Muscle of back (tissue), 11 donors: ENCODE measurements around the gene UBE2V1. TPM values are rescaled to one million over a fixed set of nuclear protein-coding genes. Genes with fewer than 3 reads are reported as not detected.
"Not testable (repeated sequence)": the region's sequence is repeated elsewhere in the genome, so short reads cannot be mapped to it uniquely, and the experiment has no call there.

ENCODE experiments used
- DNase-seq, 3 donors: peaks; one replicate each; pipeline versions ENCODE4 v3.0.0 to v3.0.0-alpha.2; 2013
- polyA plus RNA-seq, 10 donors: library from polyadenylated mRNA; unstranded; fragments of 120-200 nt; gene quantifications; one replicate each; pipeline ENCODE4 v1.2.1, GENCODE V29; 2013; ENCODE audit not compliant: insufficient read length in 10 of 10

The UBE2V1 gene
- polyA plus RNA-seq, 10 donors = 95.0 to 130 (median 121) TPM

DNA sequence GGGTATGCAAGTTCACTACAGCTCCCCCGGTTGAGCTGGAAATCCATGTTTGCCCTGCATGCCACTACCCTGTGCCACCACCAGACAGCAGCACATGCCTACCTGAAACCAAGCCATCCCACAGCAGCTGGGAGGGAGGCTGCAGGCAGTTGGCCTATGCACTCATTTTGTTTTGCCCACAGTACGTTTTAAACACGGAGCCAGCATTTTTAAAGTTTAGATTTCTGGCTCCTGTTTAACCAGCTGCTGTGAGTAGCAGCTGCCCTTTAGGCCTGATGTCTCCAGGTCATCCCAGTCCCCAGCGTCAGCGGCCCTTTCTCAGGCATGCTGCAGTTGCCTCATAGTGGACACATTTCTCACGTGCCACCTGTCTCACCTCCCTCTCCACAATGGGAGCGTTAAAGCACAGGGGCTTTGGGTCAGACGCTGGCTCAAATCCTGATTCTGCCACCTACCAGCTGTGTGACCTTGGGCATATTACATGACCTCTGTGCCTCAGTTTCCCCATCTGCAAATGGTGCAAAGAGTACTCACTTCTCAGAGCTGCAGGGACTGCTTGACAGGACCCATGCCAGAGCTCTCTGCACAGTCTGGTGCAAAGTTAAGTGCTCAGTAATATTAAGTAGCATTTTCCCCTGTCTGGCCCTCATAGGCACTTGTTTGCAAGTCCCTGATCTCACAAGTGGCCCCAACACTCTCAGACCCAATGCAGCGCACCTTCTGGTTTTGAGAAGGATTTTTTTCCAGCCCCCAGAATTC lies 8.2 kb upstream of the UBE2V1 start:
- DNase-seq = peak in 2 of 3 donors; percentile 57 to 68

DNA sequence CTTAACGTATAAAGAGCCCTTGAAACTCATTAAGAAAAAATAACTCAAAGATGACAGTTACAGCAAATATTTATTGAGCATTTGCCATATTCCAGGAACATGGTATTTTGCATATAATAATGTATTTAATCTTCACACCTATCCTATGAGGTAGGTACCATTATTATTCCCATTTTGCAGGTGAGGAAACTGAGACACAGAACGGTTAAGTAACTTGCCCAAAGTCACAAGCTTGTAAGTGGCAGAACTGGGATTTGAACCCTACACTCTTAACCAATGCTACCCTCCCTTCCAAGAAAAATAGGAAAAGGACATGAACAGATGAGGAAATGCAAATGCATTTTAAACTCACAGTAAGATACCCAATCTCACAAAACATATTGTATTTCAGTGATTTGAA lies 5.3 kb upstream of the UBE2V1 start:
- no peak for DNase-seq

DNA sequence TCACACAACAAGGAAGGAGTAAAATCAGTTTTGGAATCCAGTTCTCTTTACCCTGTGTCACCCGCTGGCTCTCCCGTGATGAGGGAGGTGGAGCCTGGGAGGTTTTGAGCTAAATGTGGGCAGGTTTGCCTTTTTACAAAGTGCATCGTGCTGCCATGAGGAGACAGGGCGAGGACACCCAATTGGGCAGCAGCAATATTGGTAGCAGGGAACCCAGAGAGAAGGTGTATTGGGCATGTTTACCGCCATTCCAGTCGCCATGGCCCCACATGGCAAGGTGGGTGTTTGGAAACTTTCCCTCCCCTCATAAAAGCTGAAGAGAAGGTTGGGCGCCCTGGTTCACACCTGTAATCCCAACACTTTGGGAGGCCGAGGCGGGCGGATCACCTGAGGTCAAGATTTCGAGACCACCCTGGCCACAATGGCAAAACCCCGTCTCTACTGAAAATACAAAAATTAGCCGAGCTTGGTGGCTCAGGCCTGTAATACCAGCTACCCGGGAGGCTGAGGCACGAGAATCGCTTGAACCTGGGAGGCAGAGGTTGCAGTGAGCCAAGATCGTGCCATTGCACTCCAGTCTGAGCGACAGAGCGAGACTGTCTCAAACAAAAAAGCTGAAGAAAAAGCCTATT lies 3.5 kb upstream of the UBE2V1 start:
- no peak for DNase-seq

DNA sequence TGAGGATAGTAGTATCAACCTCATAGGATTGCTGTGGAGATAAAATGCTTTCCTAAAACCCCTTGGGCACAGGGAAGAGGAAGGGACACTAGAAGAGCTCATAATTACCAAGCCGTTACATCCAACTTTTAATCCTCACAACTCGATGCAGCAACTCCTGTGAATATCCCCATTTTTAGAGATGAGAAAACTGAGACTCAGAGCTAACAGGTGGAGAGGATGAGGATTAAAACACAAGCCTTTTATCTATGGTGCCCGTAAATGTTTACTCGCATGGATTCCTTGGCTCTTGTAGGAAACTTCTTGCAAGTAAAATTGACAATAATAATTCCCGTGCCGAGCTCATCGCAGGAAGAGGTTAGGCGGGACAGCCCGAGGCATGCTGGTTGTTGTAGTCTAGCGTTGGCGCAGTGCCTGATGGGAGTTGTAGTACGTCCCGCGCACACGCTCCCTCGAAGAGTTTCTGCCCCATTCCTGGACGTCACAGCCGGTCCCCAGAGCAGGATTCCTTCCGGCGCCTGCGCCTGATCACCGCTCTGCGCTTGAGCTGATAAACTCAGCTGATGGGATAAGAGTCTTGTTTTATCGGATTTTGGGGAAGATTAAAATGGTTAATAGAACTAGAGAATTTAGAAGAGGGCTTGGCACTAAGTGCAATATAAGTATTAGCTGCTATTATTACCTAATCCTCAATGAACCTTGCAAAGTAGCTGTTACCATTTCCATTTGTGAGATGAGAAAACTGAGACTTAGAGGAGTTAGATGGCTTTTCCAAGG lies 2.8 kb upstream of the UBE2V1 start:
- peak; percentile 98 to 99 (median 99) for DNase-seq

DNA sequence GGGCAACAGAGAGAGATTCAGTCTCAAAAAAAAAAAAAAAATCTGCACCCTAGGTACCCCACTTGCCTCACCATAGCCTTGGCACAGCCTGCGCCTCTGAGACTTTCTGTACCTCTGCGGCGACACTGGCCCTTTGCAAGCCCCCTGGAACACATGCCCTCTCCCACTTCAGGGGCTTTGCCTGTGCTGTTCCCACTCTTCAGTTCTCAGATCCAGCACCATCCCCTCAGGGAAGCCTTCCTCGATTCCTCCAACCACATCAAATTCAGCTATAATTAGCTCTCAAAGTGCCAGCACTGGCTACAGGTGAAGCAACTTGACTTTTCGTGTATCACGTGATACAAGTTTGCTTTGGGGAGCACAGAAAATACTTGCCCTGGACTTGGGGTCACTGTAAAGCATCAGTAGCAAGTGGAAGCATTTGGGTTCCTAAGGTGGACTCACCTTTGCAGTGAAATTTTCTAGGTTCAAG lies 2.1 kb upstream of the UBE2V1 start:
- DNase-seq = no peak

DNA sequence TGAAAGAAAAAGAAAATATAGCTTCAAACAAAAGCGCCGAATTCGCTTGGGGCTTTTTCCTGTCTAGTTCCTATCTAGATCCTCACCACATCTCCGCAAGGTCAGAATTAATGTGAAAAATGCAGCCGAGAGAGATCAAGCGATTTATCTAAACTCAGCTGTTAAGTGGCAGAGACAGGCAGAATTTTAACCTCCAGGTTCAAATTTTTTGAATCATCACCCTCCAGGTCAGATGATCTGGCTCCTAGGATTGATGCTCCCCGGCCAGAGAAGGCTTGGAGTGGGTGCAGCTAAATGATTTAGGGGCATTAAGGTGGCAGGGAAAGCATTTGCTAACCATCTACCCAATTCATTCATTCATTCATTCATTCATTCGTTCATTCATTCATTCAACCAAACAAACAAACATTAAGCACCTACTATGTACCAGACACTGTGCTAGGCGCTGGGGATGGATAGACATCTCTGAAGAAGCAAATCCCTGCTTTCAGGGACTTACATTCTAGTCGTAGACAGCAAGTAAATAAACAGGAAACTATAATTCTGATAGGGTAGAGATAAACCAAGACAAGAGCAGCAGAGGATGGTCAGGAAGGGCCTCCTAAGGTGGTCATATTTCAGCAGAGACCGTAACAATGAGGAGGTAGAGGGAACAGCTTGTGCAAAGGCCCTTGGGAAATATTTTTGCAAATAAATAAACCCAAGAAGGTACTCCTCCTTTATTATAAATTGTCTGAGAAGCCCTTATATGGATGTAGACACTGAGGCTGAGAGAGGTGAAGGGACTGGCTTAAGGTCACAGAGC lies 672 bp upstream of the UBE2V1 start:
- no peak for DNase-seq

DNA sequence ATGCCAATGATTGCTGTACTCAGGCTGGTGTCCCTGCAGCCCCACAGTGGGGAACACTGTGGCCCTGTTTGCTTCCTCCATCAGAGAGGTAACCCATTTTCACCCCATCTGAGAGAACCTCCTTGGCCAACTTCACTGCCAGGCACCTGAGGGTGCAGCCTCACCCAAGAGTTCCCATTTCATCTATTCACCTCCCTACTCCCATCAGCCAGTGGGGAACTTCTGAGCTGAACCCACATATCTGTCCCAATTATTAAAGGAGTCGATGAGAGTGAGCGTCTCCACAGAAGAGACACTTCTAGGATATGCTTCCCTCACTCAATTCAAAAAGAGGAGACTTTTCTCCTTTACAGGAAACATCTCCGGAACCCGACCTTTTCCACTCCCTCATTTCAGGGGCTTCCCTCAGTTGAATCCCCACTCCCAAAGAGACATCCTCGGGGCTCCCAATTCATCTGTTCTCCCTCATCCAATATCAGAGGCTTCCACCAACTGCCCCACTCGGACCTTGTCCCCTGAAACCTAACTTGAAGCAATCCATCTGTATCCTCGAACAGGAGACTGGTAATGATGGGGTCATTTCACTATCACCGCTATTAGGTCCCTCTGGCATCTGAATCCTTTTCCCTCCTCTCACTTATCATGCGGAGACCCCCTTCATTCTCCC lies 988 bp downstream of the UBE2V1 start:
- no peak for DNase-seq

DNA sequence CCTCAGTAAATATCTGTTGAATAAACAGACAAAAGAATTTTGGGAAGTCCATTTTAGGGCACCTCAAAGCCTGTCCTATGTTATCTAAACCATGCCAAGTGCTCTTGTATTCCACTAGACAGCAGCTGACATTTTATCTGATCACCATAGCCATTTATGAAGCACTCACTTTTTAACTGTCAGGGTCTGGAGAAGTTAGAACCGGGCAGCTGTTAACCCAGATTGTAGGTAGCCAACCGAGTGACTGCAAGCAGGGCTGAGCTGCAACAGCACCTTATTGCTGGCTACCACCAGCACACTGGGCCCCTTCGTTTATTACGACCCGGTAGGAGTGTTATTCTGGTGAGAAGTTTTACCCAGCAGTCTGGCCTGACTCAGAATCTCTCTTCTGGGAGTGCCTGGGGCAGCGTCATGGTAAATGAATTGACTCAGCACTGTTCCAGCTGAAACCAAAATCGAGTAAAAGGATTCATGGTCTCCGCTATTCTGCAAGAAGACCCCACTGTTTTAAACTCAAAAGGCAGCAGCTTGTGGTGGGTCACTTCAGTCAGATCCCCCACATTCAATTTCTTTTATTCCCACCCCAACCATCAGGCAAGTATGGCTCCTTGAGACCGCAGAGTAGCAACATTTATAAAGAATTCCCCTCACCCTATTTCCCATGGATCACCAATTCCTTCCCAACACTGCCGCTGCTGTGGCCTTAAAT lies 1.7 kb downstream of the UBE2V1 start:
- DNase-seq = no peak

DNA sequence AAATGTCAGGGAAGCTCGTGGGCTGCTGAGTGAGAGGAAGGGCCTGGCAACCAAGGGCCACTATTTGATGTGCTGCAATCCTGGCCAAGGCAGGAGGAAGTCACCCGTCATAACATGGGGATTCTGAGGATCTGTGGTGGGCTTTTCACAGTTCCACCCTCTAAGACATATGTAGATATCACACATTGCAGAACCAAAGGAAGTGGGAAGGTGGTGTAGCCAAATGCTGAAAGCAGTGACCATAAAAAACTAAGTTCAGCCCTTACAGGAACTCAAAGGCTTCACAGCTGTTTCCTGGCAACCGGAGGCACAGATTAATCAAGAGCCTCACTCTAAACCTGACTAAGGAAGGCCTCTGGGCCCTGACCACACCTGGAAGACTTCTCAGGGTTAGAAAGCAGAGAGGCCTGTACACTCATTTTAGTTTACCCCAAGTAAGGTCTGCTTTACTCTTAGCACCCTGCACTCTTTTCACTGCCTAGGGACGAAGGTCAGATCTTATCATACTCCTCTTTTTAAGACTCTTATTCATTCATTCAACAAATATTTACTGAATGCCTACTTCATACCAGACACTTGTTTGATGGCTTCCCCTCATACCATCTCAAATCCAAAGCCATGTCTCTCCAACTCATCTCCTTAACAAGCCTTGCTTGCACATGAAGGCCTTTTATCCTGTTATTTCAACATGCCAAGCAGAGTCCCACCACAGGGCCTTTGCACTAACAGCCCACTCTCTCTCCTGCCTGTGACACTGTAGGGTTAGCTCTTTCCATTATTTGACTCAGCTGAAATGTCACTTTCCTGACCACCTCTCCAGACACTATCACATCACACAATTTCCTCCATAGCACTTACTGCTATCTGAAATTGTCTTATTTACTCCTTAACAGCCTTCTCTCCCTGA lies 2.6 kb downstream of the UBE2V1 start:
- DNase-seq = peak in 1 of 3 donors; percentile 22

DNA sequence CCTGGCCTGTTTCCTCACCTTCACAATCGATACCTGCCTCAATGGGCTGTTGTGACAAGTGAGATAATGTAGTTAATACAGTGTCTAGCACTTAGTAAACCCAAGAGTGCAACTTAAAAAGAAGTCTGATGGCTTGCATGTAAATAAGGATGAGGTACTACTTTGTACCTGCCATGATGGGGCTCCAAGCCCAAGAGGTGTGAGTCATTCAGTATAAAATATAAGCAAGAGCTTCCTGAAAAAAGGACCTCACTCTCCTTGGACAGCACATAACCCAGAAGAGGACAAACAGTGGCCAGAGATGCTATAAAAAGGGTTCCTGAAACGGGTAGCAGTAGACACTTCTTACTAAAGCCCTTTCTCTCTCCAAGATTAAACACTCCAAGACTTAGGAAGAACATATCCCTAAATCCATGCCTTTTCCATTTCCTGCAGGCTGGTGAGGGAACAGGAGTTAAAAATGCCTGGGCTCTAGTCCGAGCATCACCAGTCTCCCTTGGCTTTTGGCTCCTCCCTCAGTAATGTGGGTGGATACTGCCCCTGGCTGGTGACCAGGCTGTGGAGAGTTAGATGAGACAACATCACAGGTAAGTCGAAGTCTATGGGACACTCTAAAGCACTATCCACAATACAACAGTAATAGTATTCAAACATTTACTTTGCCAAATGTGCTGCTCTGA lies 4.3 kb downstream of the UBE2V1 start:
- DNase-seq = no peak

DNA sequence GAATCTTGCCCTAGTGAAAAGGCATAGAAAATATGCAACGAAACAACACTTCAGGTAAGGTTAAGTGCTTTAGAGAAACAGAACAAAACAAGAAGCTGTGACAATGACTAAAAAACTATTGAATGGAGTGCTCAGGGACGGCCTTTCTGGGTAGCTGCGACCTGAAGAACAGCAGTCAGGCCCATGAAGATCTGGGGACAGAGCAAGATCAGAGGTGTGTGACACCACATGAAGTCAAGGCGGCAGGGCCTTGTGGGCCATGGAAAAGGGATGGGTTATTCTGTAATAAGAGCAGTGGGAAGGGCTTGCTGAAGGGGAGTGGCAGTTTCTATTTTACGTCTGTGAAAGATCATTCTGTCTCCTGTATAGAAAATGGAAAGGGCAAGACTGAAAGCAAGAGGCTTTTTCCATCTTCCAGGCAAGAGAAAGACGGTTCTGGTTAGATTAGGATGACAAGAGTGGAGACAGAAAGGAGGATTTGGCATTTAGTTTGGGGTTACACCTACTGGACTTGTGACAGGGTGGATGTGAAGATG lies 5.1 kb downstream of the UBE2V1 start:
- DNase-seq = no peak

DNA sequence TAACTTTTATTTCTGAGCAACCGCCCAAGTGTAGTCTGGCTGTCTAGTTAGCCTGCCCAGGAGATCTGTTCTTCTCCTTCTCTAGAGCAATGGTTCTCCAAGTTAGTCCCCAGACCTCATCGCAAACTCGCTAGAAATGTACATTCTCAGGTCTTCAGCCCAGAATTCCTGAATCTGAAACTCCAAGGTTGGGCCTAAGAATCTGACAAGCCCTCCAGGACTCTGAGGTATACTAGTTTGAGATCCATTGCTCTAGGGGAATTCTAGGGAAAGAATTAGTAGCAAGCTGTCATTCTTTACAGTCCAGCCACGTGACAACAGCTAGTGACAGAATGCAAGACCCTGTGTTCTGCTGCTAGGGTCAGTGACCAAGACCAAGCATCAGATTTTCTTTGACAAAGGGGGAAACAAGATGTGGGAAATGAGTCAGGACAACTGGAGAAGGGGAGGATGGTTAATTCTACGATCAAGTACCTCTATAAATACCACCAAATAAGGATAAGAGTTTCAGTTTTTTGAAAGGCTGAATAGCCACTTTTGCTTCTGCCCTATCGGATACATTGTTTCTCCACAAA lies 5.8 kb downstream of the UBE2V1 start:
- no peak for DNase-seq

DNA sequence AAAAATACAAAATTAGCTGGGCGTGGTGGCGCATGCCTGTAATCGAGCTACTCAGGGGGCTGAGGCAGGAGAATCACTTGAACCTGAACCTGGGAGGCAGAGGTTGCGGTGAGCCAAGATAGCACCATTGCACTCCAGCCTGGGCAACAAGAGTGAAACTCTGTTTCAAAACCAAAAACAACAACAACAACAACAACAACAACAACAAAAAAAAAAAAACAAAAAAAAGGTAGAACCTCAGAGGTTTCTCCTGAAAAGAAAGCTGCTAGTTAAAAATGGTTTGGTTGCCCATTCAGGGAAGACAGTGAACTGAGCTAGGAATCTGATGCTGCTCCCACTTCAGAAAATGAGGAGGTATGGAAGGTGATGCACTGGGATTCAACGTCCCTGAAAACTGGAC lies 6.3 kb downstream of the UBE2V1 start:
- DNase-seq = not testable (repeated sequence)

DNA sequence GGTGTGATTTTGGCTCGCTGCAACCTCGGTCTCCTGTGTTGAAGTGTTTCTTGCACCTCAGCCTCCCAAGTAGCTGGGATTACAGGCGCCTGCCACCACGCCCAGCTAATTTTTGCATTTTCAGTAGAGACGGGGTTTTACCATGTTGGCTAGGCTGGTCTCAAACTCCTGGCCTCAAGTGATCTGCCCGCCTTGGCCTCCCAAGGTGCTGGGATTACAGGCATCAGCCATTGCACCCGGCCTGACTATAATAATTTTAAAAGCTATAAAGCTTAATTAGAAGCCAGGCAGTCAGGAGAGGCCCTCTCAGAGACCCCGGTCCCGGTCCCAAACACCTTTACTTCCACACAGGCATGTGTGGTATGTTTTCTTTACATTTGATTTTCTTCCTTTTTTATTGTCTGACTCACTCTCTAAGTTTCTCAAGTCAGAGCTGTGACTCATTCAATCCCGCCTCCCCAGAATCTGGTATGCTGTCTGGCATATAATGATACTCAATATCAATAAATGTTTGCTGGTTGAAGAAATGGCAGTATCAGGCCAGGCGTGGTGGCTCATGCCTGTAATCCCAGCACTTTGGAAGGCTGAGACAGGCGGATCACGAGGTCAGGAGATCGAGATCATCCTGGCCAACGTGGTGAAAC lies 9.4 kb downstream of the UBE2V1 start:
- DNase-seq = peak in 1 of 3 donors; percentile 72

DNA sequence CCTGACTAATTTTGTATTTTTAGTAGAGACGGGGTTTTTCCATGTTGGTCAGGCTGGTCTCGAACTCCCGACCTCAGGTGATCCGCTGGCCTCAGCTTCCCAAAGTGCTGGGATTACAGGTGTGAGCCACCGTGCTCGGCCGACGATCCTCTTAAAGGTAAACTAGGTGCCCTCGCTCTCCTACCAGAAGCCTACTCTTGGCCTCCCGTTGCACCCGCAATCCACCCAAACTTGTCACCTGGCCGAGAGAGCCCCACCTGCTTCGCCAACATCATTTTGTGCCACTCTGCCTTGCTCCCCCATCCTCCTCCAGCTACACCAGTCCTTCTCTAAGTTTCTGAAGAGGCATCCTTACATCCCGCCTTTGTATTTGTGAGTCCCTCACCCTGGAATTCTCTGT lies 10.4 kb downstream of the UBE2V1 start:
- not testable (repeated sequence) for DNase-seq

DNA sequence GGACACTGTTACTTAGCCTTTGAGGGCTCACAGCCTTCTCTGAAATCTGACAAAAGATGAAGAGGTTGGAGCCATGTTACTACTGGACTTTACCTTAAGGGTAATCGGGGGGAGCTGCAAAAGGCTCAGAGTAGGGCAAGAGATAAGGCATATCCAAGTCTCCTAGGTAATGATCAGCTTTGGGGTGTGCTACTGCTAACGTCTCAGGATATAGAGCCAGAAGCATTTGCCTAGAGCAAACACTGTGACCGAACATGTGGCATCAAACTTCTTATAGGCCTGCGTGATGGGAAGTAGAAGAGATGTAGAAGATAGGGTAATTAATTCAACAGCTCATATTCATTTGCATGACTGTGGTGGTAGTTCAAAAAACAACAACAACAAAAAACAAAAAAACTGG lies 11.1 kb downstream of the UBE2V1 start:
- no peak for DNase-seq

DNA sequence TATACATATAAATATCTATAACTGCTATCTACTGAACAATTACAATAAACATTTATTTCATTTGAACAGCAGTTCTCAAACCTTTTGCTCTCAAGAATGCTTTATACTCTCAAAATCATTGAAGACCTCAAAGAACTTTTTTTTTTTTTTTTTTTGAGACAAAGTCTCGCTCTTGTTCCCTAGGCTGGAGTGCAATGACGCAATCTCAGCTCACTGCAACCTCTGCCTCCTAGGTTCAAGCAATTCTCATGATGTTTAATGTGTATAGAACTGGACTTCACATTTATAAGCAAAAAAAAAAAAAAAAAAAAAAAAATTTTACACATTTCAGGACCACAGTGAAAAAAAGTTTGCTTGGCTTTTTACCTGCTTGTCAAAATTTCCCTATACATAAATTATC lies 11.7 kb downstream of the UBE2V1 start:
- DNase-seq = no peak

DNA sequence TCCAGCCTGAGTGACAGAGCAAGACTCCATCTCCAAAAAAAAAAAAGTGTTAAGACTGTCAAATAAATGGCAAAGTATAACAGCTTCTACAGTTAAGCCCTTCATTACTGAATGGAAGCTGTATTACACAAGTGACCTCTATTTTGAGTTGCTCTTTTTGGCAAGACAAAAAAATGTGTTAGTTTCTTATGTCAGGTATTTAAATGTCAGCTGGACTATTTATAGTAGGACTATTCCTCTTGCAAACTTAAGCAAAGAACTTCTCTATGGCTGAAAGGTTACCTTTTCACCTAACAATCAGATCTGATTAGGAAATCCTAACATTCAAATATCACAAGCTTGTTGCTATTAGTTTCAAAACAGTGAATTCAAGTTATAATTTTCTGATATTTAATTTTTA lies 12.4 kb downstream of the UBE2V1 start:
- no peak for DNase-seq
